ENCODE results near the gene CA12.
"Not testable (repeated sequence)": the region's sequence is repeated elsewhere in the genome, so short reads cannot be mapped to it uniquely, and the experiment has no call there.

Gene CA12

DNA sequence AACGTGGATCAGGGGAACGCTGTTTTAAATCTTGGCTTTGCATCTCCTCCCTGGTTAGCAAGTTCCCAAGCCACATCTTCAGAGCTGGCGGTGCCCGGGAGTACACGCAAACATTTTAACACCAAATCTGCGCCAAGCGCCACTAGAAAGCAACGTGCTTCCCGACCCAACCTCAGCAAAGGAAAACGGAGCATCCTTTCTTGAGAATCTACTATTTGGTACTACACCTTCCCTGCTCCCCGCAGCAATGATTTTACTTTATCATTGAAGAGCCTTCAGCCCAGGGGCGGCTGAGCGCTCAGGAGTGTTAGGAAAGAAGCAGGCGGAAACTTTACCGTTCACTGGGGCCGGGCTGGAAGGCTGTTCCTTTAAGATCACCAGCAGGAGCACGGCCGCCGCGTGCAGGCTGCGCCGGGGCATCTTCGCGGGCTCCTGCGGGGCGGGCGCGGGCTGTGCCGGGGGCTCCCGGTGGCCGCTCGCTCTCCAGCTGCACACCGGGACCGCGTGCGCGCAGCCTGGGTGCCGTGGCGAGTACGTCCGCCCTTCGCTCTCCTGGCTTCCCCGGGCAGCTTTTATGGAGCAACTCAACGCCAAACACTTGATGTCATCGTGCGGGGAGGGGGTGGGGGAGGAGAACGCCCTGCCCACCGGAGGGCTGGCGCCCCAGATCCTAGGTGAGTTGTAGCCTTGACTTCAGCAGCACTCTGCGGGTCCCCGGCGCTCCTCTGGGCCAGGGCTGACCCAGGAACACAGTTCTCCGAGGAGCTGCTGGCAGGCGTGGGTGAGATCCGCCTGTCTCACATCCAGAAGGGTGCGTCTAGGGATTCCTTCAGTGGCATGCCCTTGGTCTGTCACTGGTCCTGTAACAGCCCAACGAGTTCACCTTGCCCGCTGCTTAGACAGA, at the start of gene CA12:
CA12 (minus strand) TSS at position 546 of the 904 bp plus-strand sequence; CDS start at position 420, 126 bp downstream.
- no peak for DNase-seq

GRCh38 chr15:63430766-63431451, 49.3 kb upstream of the CA12 start:
- DNase-seq = no peak

DNA sequence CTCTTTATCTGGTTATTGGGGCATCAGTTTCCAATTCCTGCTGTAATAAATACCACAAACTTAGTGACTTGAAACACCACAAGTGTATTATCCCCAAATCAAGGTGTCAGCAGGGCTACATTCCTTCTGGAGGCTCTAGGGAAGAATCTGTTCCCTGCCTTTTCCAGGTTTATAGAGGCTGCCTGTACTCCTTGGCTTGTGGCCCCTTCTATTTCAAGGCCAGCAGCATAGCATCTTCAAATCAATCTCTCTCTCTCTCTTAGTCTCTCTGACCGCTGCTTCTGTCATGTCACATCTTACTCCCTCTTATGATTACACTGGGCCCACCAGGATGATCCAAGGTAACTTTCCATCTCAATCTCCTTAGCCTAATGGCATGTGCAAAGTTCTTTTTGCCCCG, 44.9 kb upstream of the CA12 start:
- DNase-seq = no peak

DNA sequence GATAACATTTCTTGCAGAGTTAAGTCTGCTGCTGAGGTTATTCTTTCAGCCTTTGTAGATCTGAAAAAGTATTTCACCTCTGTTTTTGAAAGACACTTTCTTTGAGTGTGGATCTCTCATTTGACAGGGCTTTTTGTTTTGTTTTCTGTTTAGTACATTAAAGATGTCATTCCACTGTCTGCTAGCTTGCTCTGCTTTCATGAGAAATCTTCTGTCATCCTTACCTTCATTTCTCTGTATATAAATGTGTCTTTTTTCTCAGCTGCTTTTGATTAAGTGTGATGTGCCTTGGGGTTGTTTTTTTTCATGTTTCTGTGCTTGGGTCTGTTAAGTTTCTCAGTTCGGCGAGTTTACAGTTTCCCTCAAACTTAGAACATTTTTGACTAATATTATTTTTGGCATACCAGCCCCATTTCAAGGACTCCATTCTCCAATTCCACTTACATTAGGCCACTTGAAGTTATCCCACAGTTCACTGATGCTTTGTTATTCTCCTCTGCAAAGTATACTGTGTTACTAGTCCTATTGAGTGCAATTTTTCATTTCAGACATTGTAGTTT, 43.9 kb upstream of the CA12 start:
- DNase-seq = no peak

GRCh38 chr15:63422891-63423590, 41.4 kb upstream of the CA12 start:
- DNase-seq = no peak

- DNase-seq = no peak
Measured at GRCh38 chr15:63421433-63421832, 39.8 kb upstream of the CA12 start.

DNA sequence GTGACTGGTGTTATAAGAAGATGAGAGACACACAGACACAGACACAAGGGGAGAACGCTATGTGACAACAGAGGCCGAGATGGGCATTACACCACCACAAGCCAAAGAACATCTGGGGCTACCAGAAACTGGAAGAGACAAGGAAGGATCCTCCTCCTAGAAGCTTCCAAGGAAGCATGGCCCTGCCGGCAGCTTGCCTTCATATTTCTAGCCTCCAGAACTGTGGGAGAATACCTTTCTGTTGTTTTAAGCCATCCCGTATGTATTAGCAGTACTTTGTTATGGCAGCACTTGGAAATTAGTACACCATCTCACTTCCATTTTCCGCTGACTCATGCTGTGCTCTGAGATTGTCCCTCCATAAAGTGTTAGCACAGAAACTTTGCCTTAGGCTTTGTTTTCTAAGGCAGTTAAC, 38.7 kb upstream of the CA12 start:
- no peak for DNase-seq

GRCh38 chr15:63418811-63419210, 37.2 kb upstream of the CA12 start:
- DNase-seq = no peak

DNA sequence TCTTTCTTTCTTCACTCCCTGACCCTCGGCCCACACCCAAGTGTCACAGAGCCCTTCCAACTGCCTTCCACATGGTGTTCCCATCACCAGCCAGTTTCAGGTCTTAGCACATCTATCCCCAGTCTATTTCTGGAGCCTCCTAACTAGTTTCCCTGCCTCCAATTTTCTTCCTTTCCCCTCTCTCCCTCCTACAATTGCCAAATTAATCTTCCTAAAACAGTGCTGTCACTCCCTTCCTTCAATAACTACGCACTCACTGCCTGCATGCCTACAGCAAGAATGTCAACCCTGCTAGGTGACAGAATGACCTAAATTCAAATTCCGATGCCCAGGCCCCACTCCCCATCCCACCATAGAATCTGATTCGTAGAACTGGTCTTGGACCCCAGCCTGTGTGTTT, 36.1 kb upstream of the CA12 start:
- DNase-seq = no peak

GRCh38 chr15:63417274-63417673, 35.6 kb upstream of the CA12 start:
- DNase-seq = not testable (repeated sequence)

DNA sequence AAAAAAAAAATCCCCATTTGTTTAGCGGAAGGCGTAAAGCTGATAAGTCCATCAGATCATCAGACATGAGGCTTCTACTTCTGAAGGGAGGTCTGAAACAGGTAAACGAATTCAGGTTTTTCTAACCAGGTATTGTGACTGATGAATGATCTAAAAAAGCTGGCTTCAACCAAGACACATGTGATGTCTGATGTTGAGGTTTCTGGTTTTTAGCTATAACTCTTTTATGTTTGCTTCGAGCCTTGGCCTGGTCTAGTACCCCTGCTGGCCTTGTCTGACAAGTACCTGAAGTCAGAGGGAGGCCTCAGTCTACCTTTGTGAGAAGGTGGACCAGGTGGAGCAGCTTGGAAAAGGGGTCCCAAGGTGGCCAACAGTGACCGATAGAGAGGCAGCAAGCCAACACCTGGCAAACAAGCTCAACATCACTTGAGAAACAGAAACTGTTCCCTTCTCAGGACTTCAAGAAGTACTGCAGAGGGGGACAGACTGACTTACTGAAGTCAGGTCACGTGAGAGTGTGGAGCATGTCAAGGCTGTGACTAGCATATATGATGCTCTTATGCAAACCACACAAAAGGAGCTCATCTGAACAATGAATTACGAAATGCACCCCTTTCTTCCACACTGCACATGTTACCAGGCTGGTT, 33.0 kb upstream of the CA12 start:
- no peak for DNase-seq

DNA sequence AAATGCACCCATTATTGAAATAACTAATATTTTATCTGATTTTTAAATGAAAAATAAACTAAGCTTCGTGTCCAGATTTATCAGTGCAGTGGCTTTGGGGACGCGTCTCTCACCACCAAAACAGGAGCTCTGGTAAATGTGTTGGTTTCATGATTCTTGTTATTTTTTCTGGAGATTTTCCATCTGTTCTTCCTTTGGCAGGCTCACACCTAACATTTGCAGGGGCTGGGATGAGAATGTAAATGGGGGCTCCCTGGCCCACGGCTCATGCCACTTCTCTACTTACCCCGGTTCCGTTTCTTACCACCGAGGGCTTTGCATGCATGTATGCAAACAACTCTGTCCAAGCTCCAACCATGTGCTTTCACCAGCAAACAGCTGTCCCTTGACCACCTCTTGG, 30.9 kb upstream of the CA12 start:
- DNase-seq = no peak

DNA sequence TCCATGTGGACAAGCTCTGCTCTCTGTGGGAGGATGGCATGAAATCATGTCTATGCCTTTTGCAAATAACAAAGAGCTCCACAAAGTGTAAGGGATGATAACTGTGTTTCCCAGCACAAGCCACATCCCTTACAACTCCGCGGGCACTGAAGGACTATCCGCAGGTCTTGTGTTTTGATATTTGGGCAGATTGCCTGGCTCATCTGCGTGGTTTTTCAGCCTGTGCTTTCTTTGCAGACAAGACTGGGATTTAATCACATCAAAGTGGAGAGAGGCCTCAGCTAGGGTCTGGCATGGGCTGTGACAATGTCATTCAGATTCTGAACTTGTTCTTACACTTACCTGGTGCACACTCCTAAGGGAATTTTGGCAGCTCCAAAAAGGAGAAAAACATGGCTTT, 30.2 kb upstream of the CA12 start:
- DNase-seq = no peak

GRCh38 chr15:63409179-63409578, 27.5 kb upstream of the CA12 start:
- DNase-seq = no peak

GRCh38 chr15:63408524-63408923, 26.9 kb upstream of the CA12 start:
- DNase-seq = no peak

- DNase-seq = no peak
Measured at GRCh38 chr15:63407612-63408011, 26.0 kb upstream of the CA12 start.

- no peak for DNase-seq
Measured at GRCh38 chr15:63405683-63406390, 24.2 kb upstream of the CA12 start.

DNA sequence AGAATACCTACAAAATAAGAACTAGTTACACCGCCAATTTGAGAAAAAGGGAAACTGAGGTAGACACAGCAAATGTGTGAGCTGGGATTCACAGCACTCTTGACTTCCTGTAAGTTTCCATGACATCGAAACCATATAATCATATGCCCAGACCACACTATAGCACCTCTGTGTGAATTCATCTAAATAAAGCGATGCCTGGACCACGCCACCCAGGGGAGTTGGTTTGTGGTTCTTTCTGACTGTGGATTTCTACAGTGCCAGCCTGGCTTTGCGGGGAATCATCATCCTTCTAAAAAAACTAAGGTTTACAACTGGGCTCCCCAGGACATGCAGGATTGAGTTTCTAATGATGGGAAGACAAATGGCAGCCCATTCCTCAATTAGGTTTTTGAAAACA, 23.5 kb upstream of the CA12 start:
- DNase-seq = no peak

DNA sequence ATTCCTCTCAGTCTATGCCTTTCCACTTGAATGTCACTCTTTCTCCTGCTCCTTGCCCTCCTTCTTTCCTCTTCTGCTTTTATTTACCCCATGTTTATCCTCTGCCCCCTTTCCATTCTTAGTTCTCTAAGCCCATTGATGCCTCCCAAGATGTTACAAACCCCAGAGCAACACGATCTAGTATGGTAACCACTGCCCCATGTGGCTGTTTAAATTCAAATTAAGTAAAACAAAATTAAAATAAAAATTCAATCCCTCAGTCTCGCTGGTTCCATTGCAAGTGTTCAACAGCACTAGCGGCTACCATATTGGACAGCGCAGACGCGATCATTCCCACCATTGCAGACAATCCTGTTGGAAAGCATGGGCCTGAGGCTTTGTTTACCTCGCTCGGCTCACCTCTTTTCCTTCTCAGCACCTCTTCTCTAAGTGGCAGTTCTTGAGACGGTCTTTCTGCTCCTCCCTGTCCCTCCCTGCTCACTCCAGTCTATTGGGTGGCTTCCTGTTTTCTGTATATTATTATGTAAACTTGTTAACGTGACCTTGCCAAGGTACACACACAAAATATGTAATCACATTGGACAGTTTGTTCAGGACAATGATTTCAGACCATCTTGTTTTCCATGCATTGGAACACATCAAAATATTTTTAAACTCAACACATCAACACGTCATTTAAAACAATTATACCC, 21.8 kb upstream of the CA12 start:
- DNase-seq = no peak

GRCh38 chr15:63402498-63403253, 21.0 kb upstream of the CA12 start:
- no peak for DNase-seq

All from GOT3 (cell line).